Pancreas (tissue), 10 donors: ENCODE data around the gene SDK1. TPM values are rescaled to one million over a fixed set of nuclear protein-coding genes. Genes with fewer than 3 reads are reported as not detected.

Experiments
- ATAC-seq, 4 donors: fragments of 200-7000 bp; cut with Tn5 transposase; one replicate each; pipeline versions ENCODE4 v1.8.0 to v1.9.1; 2020; ENCODE audit warnings: mild to moderate bottlenecking in 4 of 4, moderate library complexity in 4 of 4
- DNase-seq, 6 donors: peaks; one replicate each; pipeline ENCODE4 v3.0.0-alpha.2; 2020
- FAIRE-seq: peaks from 2 replicates; lab custom pipeline; 2012; peaks lifted over from hg19 to GRCh38; lab: Jason Lieb, UNC
- H3K27ac ChIP-seq, 4 donors: fragments of 200-600 bp; sonication (generic); 1 replicate in 3 of 4; 2 replicates in 1 of 4; pipeline versions ENCODE4 v1.5.0 to v1.8.0; 2020
- H3K27me3 ChIP-seq, 4 donors: fragments of 200-600 bp; one replicate each; pipeline ENCODE4 v1.8.0; 2021
- H3K36me3 ChIP-seq, 3 donors: fragments of 200-600 bp; sonication (generic) in 1 of 3; one replicate each; pipeline versions ENCODE4 v1.5.0 to v1.8.0; 2020 to 2021
- H3K4me1 ChIP-seq, 3 donors: fragments of 200-600 bp; one replicate each; pipeline ENCODE4 v1.8.0; 2021
- H3K4me3 ChIP-seq, 4 donors: fragments of 200-600 bp; sonication (generic) in 2 of 4; one replicate each; pipeline versions ENCODE4 v1.5.0 to v1.8.0; 2020 to 2021
- H3K9me3 ChIP-seq, 4 donors: fragments of 200-600 bp; one replicate each; pipeline ENCODE4 v1.8.0; 2021
- WGBS, 2 donors: extraction: QIAGEN DNeasy Blood & Tissue Kit; methylation state at CpG; one replicate each; pipeline ENCODE4 v1.1.7; 2013; 5-methylcytosine and 5-hydroxymethylcytosine counted together
- intact Hi-C, 3 donors: fragments of 100-400 bp; cut with DNase I; formaldehyde crosslinking; loops; one replicate each; pipeline versions ENCODE4 v1.11.1 to v1.14.2; 2022
- polyA plus RNA-seq, 2 donors: library from polyadenylated mRNA; stranded (reverse); fragments of 200-250 nt; gene quantifications; one replicate each; pipeline ENCODE4 v1.2.3, GENCODE V29; 2013
- total RNA-seq, 6 donors: library from RNA; stranded (reverse); fragmentation: NEBNext Ultra II Directional in 4 of 6; extraction: Animal tissue kit (Norgen Biotek cat#: 25700) in 4 of 6; gene quantifications; one replicate each; pipeline versions ENCODE4 v1.2.1 to v1.2.4, GENCODE V29; 2021 to 2023
- TF ChIP-seq, protein P1 (sequence below), 4 donors: fragments of 200-600 bp; sonication (generic) in 3 of 4; IDR thresholded peaks; one replicate each; pipeline versions ENCODE4 v1.5.0 to v1.8.0; 2021; ENCODE audit warnings: antibody characterized with exemption in 4 of 4
- donor health status: healthy with polysubstance abuse.
- donor health status: DM: no; HTN: no; CAD: no; lungs with moderate emphysema.
- donor health status: DM: no; HTN: no; CAD: no.
- donor health status: control.
- donor health status: control.
- donor health status: Bipolar disorder and iron deficiency.
- donor health status: DM: yes; HTN: yes; CAD: no.
- donor health status: DM: no; HTN: no; CAD: no.
- donor health status: DM: no; HTN: no; CAD: no.
- donor health status: DM: yes; HTN: yes; CAD: no.

SDK1 gene
- total and polyA plus RNA-seq, 8 donors = 10.8 to 30.8 (median 19.8) TPM

DNA sequence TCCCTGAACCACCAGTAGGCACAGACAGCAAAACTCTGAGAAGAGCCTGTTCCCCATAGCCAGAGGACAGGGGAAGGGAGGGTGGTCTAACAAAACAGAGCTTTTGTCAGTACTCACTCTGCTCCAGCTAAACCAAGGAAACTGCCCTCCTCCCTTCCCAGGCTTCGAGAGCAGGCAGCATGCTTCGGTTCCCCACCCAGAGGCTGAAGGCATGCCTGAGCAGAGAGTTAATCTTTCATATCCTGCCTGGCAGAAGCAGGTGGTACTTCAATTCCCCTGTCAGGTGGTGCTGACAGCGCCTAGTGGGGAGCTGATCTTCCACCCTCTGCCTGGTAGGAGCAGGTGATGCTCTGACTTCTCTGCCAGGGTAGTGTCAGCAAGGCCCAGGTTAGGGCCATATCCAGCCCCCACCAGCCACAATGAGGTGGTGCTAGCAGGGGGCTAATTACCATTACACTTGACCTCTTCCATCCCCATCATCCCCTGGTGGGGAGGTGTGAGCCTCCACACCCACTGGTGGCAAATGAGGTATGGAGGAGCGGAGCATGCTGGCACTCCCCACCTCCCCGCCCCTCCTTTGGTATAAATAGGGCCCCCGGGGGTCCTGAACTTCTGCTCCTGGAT, 35.1 kb downstream of the SDK1 start:
- DNase-seq = no peak
- Histone ChIP-seq H3K9me3 (no peaks in the 10 kb centered on the region), H3K27me3 (no peaks in the 10 kb centered on the region), H3K27ac (no peak overlapping the region), H3K4me1 (peaks cover 0 to 4% (median 0%) of the 10 kb centered on the region in 3 donors), H3K4me3 (no peak overlapping the region), H3K36me3 (no peaks in the 10 kb centered on the region)
- FAIRE-seq = no peak
- intact Hi-C loops = no loop called here
- ATAC-seq = no peak
- WGBS, 2 donors = 94 to 96% methylated on average over 6 of the region's 6 CpGs
- TF ChIP-seq, protein P1, sequence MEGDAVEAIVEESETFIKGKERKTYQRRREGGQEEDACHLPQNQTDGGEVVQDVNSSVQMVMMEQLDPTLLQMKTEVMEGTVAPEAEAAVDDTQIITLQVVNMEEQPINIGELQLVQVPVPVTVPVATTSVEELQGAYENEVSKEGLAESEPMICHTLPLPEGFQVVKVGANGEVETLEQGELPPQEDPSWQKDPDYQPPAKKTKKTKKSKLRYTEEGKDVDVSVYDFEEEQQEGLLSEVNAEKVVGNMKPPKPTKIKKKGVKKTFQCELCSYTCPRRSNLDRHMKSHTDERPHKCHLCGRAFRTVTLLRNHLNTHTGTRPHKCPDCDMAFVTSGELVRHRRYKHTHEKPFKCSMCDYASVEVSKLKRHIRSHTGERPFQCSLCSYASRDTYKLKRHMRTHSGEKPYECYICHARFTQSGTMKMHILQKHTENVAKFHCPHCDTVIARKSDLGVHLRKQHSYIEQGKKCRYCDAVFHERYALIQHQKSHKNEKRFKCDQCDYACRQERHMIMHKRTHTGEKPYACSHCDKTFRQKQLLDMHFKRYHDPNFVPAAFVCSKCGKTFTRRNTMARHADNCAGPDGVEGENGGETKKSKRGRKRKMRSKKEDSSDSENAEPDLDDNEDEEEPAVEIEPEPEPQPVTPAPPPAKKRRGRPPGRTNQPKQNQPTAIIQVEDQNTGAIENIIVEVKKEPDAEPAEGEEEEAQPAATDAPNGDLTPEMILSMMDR (IDR thresholded peaks at IDR 0.05) = no peak

DNA sequence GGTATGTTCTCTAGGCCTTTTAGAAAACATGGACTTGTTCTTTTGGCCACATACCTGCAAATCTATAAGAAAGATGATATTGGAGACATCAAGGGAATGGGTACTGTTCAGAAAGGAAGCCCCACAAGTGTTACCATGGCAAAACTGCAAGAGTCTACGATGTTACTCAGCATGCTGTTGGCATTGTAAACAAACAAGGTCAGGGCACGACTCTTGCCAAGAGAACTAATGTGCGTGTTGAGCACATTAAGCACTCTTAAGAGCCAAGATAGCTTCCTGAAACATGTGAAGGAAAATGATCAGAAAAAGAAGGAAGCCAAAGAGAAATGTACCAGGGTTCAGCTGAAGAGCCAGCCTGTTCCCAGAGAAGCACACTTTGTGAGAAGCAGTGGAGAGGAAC, 37.1 kb downstream of the SDK1 start:
- ATAC-seq (peak in 1 of 4 donors; percentile 67), DNase-seq (peak in 1 of 6 donors; percentile 19), FAIRE-seq (no peak)
- intact Hi-C loops = no loop called here
- TF ChIP-seq, protein P1 (IDR thresholded peaks at IDR 0.05) = no peak
- Histone ChIP-seq H3K27me3 (no peaks in the 10 kb centered on the region), H3K4me3 (no peak overlapping the region), H3K27ac (no peak overlapping the region), H3K36me3 (no peaks in the 10 kb centered on the region), H3K4me1 (peaks cover 0 to 4% (median 0%) of the 10 kb centered on the region in 3 donors), H3K9me3 (no peaks in the 10 kb centered on the region)
- 23 to 25% methylated on average over 3 of the region's 3 CpGs for WGBS, 2 donors

DNA sequence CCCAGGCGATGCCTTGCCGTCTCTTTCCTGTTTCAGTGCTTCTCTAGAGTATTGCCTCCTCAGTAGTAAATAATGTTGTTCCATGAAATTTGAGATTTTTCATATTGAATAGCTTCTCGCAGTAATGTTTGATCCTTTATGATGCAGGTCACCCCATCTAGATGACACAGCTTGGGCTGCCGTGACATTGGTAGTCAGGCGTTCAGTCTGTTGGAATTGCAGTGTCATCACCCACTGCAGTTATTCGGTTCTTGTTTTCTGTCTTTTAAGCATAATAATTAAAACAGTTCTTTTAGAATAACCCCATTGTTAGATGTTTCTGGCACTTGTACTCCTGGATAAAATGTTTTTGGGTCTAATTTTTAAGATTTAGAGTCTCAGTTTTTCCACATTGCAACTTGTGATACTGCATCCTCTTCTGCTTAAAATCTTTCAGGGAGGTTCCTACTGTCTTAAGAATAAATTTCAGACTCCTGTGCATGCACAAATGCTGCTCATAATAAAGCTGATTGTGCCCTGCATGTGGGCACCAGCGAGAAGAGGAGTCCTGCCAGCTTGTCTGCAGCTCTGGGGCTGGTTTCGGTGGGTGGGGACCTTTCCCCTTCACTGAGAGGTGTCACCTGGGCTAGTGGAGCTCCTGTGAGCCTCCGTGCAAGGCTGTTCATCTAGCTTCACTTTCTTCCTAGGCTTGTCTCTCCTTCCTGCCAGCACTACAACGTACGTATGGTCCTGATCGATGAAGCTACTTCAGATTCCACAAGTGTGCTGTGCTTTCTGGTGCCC, 44.8 kb downstream of the SDK1 start:
- no peaks in the 10 kb centered on the region for H3K4me1 ChIP-seq
- H3K9me3 ChIP-seq = no peaks in the 10 kb centered on the region
- FAIRE-seq (no peak), ATAC-seq (no peak), DNase-seq (peak in 1 of 6 donors; percentile 17)
- TF ChIP-seq, protein P1 (IDR thresholded peaks at IDR 0.05) = no peak
- no peaks in the 10 kb centered on the region for H3K27me3 ChIP-seq
- 92 to 94% methylated on average over 12 of the region's 12 CpGs for WGBS, 2 donors
- intact Hi-C loops = no loop called here
- no peak overlapping the region for H3K27ac ChIP-seq
- H3K4me3 ChIP-seq = no peak overlapping the region
- no peaks in the 10 kb centered on the region for H3K36me3 ChIP-seq

DNA sequence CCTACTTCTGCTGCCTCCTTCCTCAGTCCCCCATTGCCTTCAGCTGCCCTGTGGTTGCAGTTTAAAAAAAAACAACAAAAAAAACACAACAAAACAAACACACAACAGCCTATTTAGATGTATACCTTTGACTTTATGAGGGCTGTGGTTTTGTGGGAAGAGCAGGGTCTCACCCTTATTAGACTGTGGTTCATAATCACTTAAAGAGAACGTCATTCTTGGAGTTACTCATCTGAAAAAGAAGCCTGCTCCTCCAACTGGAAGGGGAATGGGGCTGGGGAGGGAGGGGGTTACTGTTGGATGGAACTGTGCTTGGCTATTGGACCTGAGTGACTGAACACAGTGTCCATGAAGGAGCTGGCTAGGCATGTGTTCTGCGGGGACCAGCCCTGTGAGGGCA, 48.1 kb downstream of the SDK1 start:
- H3K36me3 ChIP-seq = no peaks in the 10 kb centered on the region
- ATAC-seq (no peak), DNase-seq (no peak), FAIRE-seq (no peak)
- TF ChIP-seq, protein P1 (IDR thresholded peaks at IDR 0.05) = no peak
- 85 to 96% methylated on average over 2 of the region's 2 CpGs for WGBS, 2 donors
- no peak overlapping the region for H3K27ac ChIP-seq
- H3K27me3 ChIP-seq = no peaks in the 10 kb centered on the region
- no peaks in the 10 kb centered on the region for H3K9me3 ChIP-seq
- H3K4me1 ChIP-seq = no peaks in the 10 kb centered on the region
- intact Hi-C loops = no loop called here
- H3K4me3 ChIP-seq = no peak overlapping the region

DNA sequence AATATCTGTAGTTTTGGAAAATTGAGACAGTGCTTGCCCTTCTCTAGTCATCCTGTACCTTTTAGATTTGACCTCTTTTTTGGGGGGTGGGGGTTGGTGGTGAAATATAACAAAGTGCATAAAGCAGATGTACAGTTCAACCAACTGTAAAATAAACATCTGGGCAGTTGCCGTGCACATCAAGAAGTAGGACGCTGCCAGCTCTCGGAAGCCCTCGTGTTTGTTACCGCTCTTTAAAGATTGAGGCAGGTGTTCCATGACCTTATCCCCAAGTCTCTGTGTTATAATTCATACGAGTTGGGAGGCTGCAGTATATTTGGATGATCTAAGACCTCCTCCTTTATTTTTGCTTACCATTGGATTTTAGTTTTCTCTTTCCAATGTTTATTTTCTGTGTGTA, 55.1 kb downstream of the SDK1 start:
- TF ChIP-seq, protein P1 (IDR thresholded peaks at IDR 0.05) = no peak
- FAIRE-seq = no peak
- ATAC-seq = peak in 2 of 4 donors; percentile 44 to 54
- intact Hi-C loops = no loop called here
- H3K27ac ChIP-seq = no peak overlapping the region
- DNase-seq = no peak
- H3K36me3 ChIP-seq = no peaks in the 10 kb centered on the region
- H3K9me3 ChIP-seq = no peaks in the 10 kb centered on the region
- WGBS, 2 donors = 82 to 87% methylated on average over 6 of the region's 6 CpGs
- no peaks in the 10 kb centered on the region for H3K4me1 ChIP-seq
- H3K4me3 ChIP-seq = no peak overlapping the region
- no peaks in the 10 kb centered on the region for H3K27me3 ChIP-seq
